Stimulated activated effector memory CD8-positive, alpha-beta T cell treated with anti-CD3 and anti-CD28 coated beads, Interleukin-12 subunit alpha, Interleukin-12 subunit beta, amount 100 ng/mL, for 72 hours (primary cell): ENCODE results near the gene CEACAM6.
A peak's percentile ranks its signal among the peaks of the same experiment; 100 is the strongest.
"Not testable (repeated sequence)": the region's sequence is repeated elsewhere in the genome, so short reads cannot be mapped to it uniquely, and the experiment has no call there.

Experiments
- ATAC-seq: fragments of 150-1000 bp; cut with Tn5 transposase; 2 replicates; pipeline ENCODE4 v1.10.0; 2021
- DNase-seq, 2 donors: peaks; one replicate each; pipeline ENCODE4 v3.0.0; 2021 to 2022; ENCODE audit warnings: low spot score in 2 of 2
- H3K27ac Mint-ChIP-seq: one replicate; pipeline ENCODE4 v1.8.0; 2022; ENCODE audit warnings: mild to moderate bottlenecking, mixed read lengths
- H3K36me3 Mint-ChIP-seq: one replicate; pipeline ENCODE4 v1.8.0; 2022; ENCODE audit warnings: mild to moderate bottlenecking, mixed read lengths
- H3K4me1 Mint-ChIP-seq: one replicate; pipeline ENCODE4 v1.8.0; 2022; ENCODE audit warnings: mixed read lengths
- H3K4me3 Mint-ChIP-seq: one replicate; pipeline ENCODE4 v1.8.0; 2022; ENCODE audit warnings: mild to moderate bottlenecking, mixed read lengths
- H3K9me3 Mint-ChIP-seq: one replicate; pipeline ENCODE4 v1.8.0; 2022; ENCODE audit warnings: mixed read lengths

The CEACAM6 gene

GRCh38 chr19:41755328-41755913 is at the start of gene CEACAM6:
CEACAM6 (plus strand) TSS chr19:41755530; CDS start chr19:41755639, 109 bp downstream.
- H3K27ac Mint-ChIP-seq: no peak within 1 kb of the TSS
- no peaks in the 10 kb centered on the region for H3K9me3 Mint-ChIP-seq
- peaks cover 6% of the 10 kb centered on the region for H3K4me1 Mint-ChIP-seq
- ATAC-seq (no peak), DNase-seq (no peak)
- H3K4me3 Mint-ChIP-seq: no peak within 1 kb of the TSS
- H3K36me3 Mint-ChIP-seq: no peaks in the 10 kb centered on the region

- ATAC-seq (peak; percentile 88), DNase-seq (peak; percentile 62 to 88)
- Mint-ChIP-seq H3K4me1 (peaks cover 13% of the 10 kb centered on the region), H3K27ac (no peak overlapping the region), H3K9me3 (no peaks in the 10 kb centered on the region), H3K4me3 (peak overlapping the region; percentile 51), H3K36me3 (no peaks in the 10 kb centered on the region)
Observed at GRCh38 chr19:41706741-41707501, 48.4 kb upstream of the CEACAM6 start.

- DNase-seq (no peak), ATAC-seq (no peak)
- Mint-ChIP-seq H3K27ac (no peak overlapping the region), H3K4me1 (peaks cover 13% of the 10 kb centered on the region), H3K4me3 (no peak overlapping the region), H3K36me3 (no peaks in the 10 kb centered on the region), H3K9me3 (no peaks in the 10 kb centered on the region)
Observed at GRCh38 chr19:41707502-41707812, 47.9 kb upstream of the CEACAM6 start.

- Mint-ChIP-seq H3K4me1 (peaks cover 13% of the 10 kb centered on the region), H3K4me3 (no peak overlapping the region), H3K36me3 (no peaks in the 10 kb centered on the region), H3K27ac (no peak overlapping the region), H3K9me3 (no peaks in the 10 kb centered on the region)
- no peak for ATAC-seq
- no peak for DNase-seq
Observed at GRCh38 chr19:41707871-41708371, 47.4 kb upstream of the CEACAM6 start.

- ATAC-seq: no peak
- Mint-ChIP-seq H3K4me1 (peaks cover 13% of the 10 kb centered on the region), H3K27ac (no peak within 1 kb of the TSS), H3K9me3 (no peaks in the 10 kb centered on the region), H3K4me3 (no peak within 1 kb of the TSS), H3K36me3 (no peaks in the 10 kb centered on the region)
- no peak for DNase-seq
Observed at GRCh38 chr19:41708481-41708880, 46.8 kb upstream of the CEACAM6 start, which contains the start of gene CEACAM5. CEACAM5 (plus strand) TSS chr19:41708626; CDS start chr19:41708732, 106 bp downstream.

GRCh38 chr19:41709516-41709915 is 45.8 kb upstream of the CEACAM6 start:
- ATAC-seq, H3K4me3 Mint-ChIP-seq, H3K36me3 Mint-ChIP-seq, H3K27ac Mint-ChIP-seq, DNase-seq, H3K9me3 Mint-ChIP-seq: not testable (repeated sequence)
- H3K4me1 Mint-ChIP-seq: peaks cover 13% of the 10 kb centered on the region

- Mint-ChIP-seq H3K4me3 (no peak overlapping the region), H3K4me1 (peaks cover 13% of the 10 kb centered on the region), H3K27ac (no peak overlapping the region), H3K36me3 (no peaks in the 10 kb centered on the region), H3K9me3 (no peaks in the 10 kb centered on the region)
- ATAC-seq: no peak
- DNase-seq: no peak
Observed at GRCh38 chr19:41709951-41710645, 45.2 kb upstream of the CEACAM6 start.

GRCh38 chr19:41711376-41712261 is 43.7 kb upstream of the CEACAM6 start:
- Mint-ChIP-seq H3K36me3 (no peaks in the 10 kb centered on the region), H3K27ac (no peak overlapping the region), H3K4me3 (no peak overlapping the region), H3K4me1 (peaks cover 7% of the 10 kb centered on the region), H3K9me3 (no peaks in the 10 kb centered on the region)
- ATAC-seq: no peak
- no peak for DNase-seq

GRCh38 chr19:41714598-41714997 is 40.7 kb upstream of the CEACAM6 start:
- no peak for ATAC-seq
- Mint-ChIP-seq H3K4me1 (no peaks in the 10 kb centered on the region), H3K4me3 (no peak overlapping the region), H3K36me3 (no peaks in the 10 kb centered on the region), H3K27ac (no peak overlapping the region), H3K9me3 (no peaks in the 10 kb centered on the region)
- no peak for DNase-seq

GRCh38 chr19:41718761-41719160 is 36.6 kb upstream of the CEACAM6 start:
- Mint-ChIP-seq H3K4me3 (no peak overlapping the region), H3K27ac (no peak overlapping the region), H3K4me1 (no peaks in the 10 kb centered on the region), H3K9me3 (no peaks in the 10 kb centered on the region), H3K36me3 (no peaks in the 10 kb centered on the region)
- DNase-seq: no peak
- ATAC-seq: no peak

- no peak overlapping the region for H3K4me3 Mint-ChIP-seq
- ATAC-seq (no peak), DNase-seq (no peak)
- no peaks in the 10 kb centered on the region for H3K9me3 Mint-ChIP-seq
- no peak overlapping the region for H3K27ac Mint-ChIP-seq
- no peaks in the 10 kb centered on the region for H3K4me1 Mint-ChIP-seq
- no peaks in the 10 kb centered on the region for H3K36me3 Mint-ChIP-seq
Observed at GRCh38 chr19:41720103-41720502, 35.2 kb upstream of the CEACAM6 start.

GRCh38 chr19:41726493-41726892 is 28.8 kb upstream of the CEACAM6 start:
- Mint-ChIP-seq H3K27ac (no peak overlapping the region), H3K4me3 (no peak overlapping the region), H3K4me1 (no peaks in the 10 kb centered on the region), H3K36me3 (no peaks in the 10 kb centered on the region), H3K9me3 (no peaks in the 10 kb centered on the region)
- ATAC-seq (no peak), DNase-seq (no peak)

- H3K4me1 Mint-ChIP-seq: no peaks in the 10 kb centered on the region
- H3K27ac Mint-ChIP-seq: no peak overlapping the region
- no peak overlapping the region for H3K4me3 Mint-ChIP-seq
- ATAC-seq: no peak
- no peaks in the 10 kb centered on the region for H3K36me3 Mint-ChIP-seq
- DNase-seq: no peak
- H3K9me3 Mint-ChIP-seq: no peaks in the 10 kb centered on the region
Observed at GRCh38 chr19:41734156-41734555, 21.2 kb upstream of the CEACAM6 start.

- ATAC-seq (no peak), DNase-seq (no peak)
- H3K9me3 Mint-ChIP-seq: no peaks in the 10 kb centered on the region
- no peaks in the 10 kb centered on the region for H3K4me1 Mint-ChIP-seq
- H3K27ac Mint-ChIP-seq: no peak overlapping the region
- H3K4me3 Mint-ChIP-seq: no peak overlapping the region
- H3K36me3 Mint-ChIP-seq: no peaks in the 10 kb centered on the region
Observed at GRCh38 chr19:41734585-41734984, 20.7 kb upstream of the CEACAM6 start.

- ATAC-seq (no peak), DNase-seq (no peak)
- Mint-ChIP-seq H3K4me1 (no peaks in the 10 kb centered on the region), H3K36me3 (no peaks in the 10 kb centered on the region), H3K4me3 (no peak overlapping the region), H3K27ac (no peak overlapping the region), H3K9me3 (no peaks in the 10 kb centered on the region)
Observed at GRCh38 chr19:41735071-41735600, 20.2 kb upstream of the CEACAM6 start.
